HTERT RPE-1 (cell line): ENCODE data around the gene KCTD16.

Experiments
- in situ Hi-C: fragments of 300-500 bp; cut with MboI; formaldehyde crosslinking; loops from 4 replicates; pipeline ENCODE4 v1.14.3; 2020; ENCODE audit warnings: low sequenced_read_pairs

KCTD16 gene

GRCh38 chr5:144393641-144394435 is 223.2 kb downstream of the KCTD16 start:
- in situ Hi-C loops: no loop called here

GRCh38 chr5:144395704-144396103 is 225.0 kb downstream of the KCTD16 start:
- in situ Hi-C loops: no loop called here

- in situ Hi-C loops: no loop called here
Observed at GRCh38 chr5:144403058-144403457, 232.4 kb downstream of the KCTD16 start.

- in situ Hi-C loops: no loop called here
Observed at GRCh38 chr5:144403817-144404420, 233.2 kb downstream of the KCTD16 start.

- in situ Hi-C loops: no loop called here
Observed at GRCh38 chr5:144404672-144405071, 234.0 kb downstream of the KCTD16 start.

GRCh38 chr5:144405991-144406390 is 235.3 kb downstream of the KCTD16 start:
- in situ Hi-C loops: no loop called here

GRCh38 chr5:144406442-144406841 is 235.8 kb downstream of the KCTD16 start:
- in situ Hi-C loops: no loop called here

- in situ Hi-C loops: no loop called here
Observed at GRCh38 chr5:144414202-144415029, 243.7 kb downstream of the KCTD16 start.

- in situ Hi-C loops: no loop called here
Observed at GRCh38 chr5:144416196-144416595, 245.5 kb downstream of the KCTD16 start.

- in situ Hi-C loops: no loop called here
Observed at GRCh38 chr5:144418719-144419118, 248.0 kb downstream of the KCTD16 start.

GRCh38 chr5:144421411-144421810 is 250.7 kb downstream of the KCTD16 start:
- in situ Hi-C loops: no loop called here

- in situ Hi-C loops: no loop called here
Observed at GRCh38 chr5:144422018-144422727, 251.5 kb downstream of the KCTD16 start.

GRCh38 chr5:144427866-144428265 is 257.2 kb downstream of the KCTD16 start:
- in situ Hi-C loops: no loop called here

GRCh38 chr5:144428326-144428725 is 257.7 kb downstream of the KCTD16 start:
- in situ Hi-C loops: no loop called here

- in situ Hi-C loops: no loop called here
Observed at GRCh38 chr5:144429405-144429804, 258.7 kb downstream of the KCTD16 start.

- in situ Hi-C loops: no loop called here
Observed at GRCh38 chr5:144429905-144430304, 259.2 kb downstream of the KCTD16 start.

GRCh38 chr5:144433140-144433822 is 262.6 kb downstream of the KCTD16 start:
- in situ Hi-C loops: no loop called here

- in situ Hi-C loops: no loop called here
Observed at GRCh38 chr5:144433893-144434292, 263.2 kb downstream of the KCTD16 start.

- in situ Hi-C loops: no loop called here
Observed at GRCh38 chr5:144436007-144436406, 265.3 kb downstream of the KCTD16 start.

- in situ Hi-C loops: no loop called here
Observed at GRCh38 chr5:144438237-144438636, 267.6 kb downstream of the KCTD16 start.
